Fibroblast of lung (primary cell): ENCODE data around the gene NUP214. TPM values are rescaled to one million over a fixed set of nuclear protein-coding genes. Genes with fewer than 3 reads are reported as not detected.
"Not testable (repeated sequence)": the region's sequence is repeated elsewhere in the genome, so short reads cannot be mapped to it uniquely, and the experiment has no call there.

Experiments used
- DNase-seq, 2 donors: peaks; one replicate each; pipeline versions ENCODE4 v3.0.0 to v3.0.0-alpha.2; 2010; ENCODE audit warnings: low read depth in 2 of 2
- H2AFZ ChIP-seq: 2 replicates; pipeline ENCODE4 v1.5.1; 2012; ENCODE audit warnings: low read length, control low read depth, inconsistent platforms
- H3K27ac ChIP-seq: 2 replicates; pipeline ENCODE4 v1.5.1; 2011; ENCODE audit warnings: low read length, control low read depth; ENCODE audit not compliant: insufficient read depth
- H3K27me3 ChIP-seq: 2 replicates; pipeline ENCODE4 v1.5.1; 2011; ENCODE audit warnings: mild to moderate bottlenecking, low read length; ENCODE audit not compliant: control insufficient read depth, insufficient read depth
- H3K36me3 ChIP-seq: 2 replicates; pipeline ENCODE4 v1.5.1; 2011; ENCODE audit warnings: low read length; ENCODE audit not compliant: control insufficient read depth, insufficient read depth
- H3K4me1 ChIP-seq: 2 replicates; pipeline ENCODE4 v1.5.1; 2011; ENCODE audit warnings: low read length; ENCODE audit not compliant: control insufficient read depth, insufficient read depth; ENCODE audit errors: extremely low read depth
- H3K4me2 ChIP-seq: 2 replicates; pipeline ENCODE4 v1.5.1; 2011; ENCODE audit warnings: low read length, control low read depth; ENCODE audit not compliant: insufficient read depth; ENCODE audit errors: extremely low read depth
- H3K4me3 ChIP-seq, 4 experiments: fragments of 200-600 bp in 1 of 4; sonication (generic) in 1 of 4; replicated peaks in 1 of 4; 2 replicates each; pipeline ENCODE4 v1.5.1; 2011 to 2016; ENCODE audit warnings: low read length in 4 of 4, low read depth in 3 of 4, mild to moderate bottlenecking in 3 of 4, control low read depth in 2 of 4, inconsistent platforms in 1 of 4, mixed read lengths in 1 of 4; ENCODE audit not compliant: insufficient read depth in 1 of 4; ENCODE audit errors: control extremely low read depth in 1 of 4
- H3K79me2 ChIP-seq: 2 replicates; pipeline ENCODE4 v1.5.1; 2012; ENCODE audit warnings: mild to moderate bottlenecking, low read length, inconsistent platforms; ENCODE audit not compliant: control insufficient read depth, insufficient read depth
- H3K9ac ChIP-seq: 2 replicates; pipeline ENCODE4 v1.5.1; 2011; ENCODE audit warnings: mild to moderate bottlenecking, low read length, control low read depth; ENCODE audit not compliant: insufficient read depth
- H3K9me3 ChIP-seq: 2 replicates; pipeline ENCODE4 v1.5.1; 2012; ENCODE audit warnings: low read depth, low read length; ENCODE audit not compliant: control insufficient read depth, insufficient read depth
- H4K20me1 ChIP-seq: 2 replicates; pipeline ENCODE4 v1.5.1; 2011; ENCODE audit warnings: low read length; ENCODE audit not compliant: control insufficient read depth, insufficient read depth; ENCODE audit errors: extremely low read depth
- EZH2 ChIP-seq: IDR thresholded peaks from 2 replicates; pipeline ENCODE4 v1.5.1; 2012; ENCODE audit warnings: low read length, control low read depth, mild to moderate bottlenecking; ENCODE audit errors: missing control alignments
- polyA plus RNA-seq, 2 donors: library from polyadenylated mRNA; depleted of rRNA in 1 of 2; stranded (reverse) in 1 of 2; unstranded in 1 of 2; fragments of >200 nt; gene quantifications; 2 replicates each; pipeline ENCODE4 v1.2.1, GENCODE V29; 2011 to 2012; ENCODE audit warnings: missing spikeins in 1 of 2
- total RNA-seq: library from RNA; depleted of rRNA; stranded (reverse); fragments of >200 nt; gene quantifications from 2 replicates; pipeline ENCODE4 v1.2.1, GENCODE V29; 2014
- TF ChIP-seq, protein P1 (sequence below), 2 donors: IDR thresholded peaks in 1 of 2; conservative IDR thresholded peaks in 1 of 2; 1 replicate in 1 of 2; 2 replicates in 1 of 2; pipeline ENCODE4 v1.5.1; 2011 to 2012; ENCODE audit warnings: low read length in 2 of 2, control low read depth in 1 of 2, inconsistent platforms in 1 of 2, low read depth in 1 of 2, mild to moderate bottlenecking in 1 of 2

Gene NUP214
- total and polyA plus RNA-seq, 2 donors (not counting 1 experiment from before 2014, with no cell fraction given): 5.0 to 12.2 TPM

GRCh38 chr9:131260751-131261452, 135.5 kb downstream of the NUP214 start:
- H3K9ac ChIP-seq: no peak overlapping the region
- no peak overlapping the region for H3K4me3 ChIP-seq
- H3K4me1 ChIP-seq: peaks cover 9% of the 10 kb centered on the region
- H3K36me3 ChIP-seq: no peaks in the 10 kb centered on the region
- no peaks in the 10 kb centered on the region for H4K20me1 ChIP-seq
- H3K4me2 ChIP-seq: no peak overlapping the region
- DNase-seq: no peak
- TF ChIP-seq, protein P1, sequence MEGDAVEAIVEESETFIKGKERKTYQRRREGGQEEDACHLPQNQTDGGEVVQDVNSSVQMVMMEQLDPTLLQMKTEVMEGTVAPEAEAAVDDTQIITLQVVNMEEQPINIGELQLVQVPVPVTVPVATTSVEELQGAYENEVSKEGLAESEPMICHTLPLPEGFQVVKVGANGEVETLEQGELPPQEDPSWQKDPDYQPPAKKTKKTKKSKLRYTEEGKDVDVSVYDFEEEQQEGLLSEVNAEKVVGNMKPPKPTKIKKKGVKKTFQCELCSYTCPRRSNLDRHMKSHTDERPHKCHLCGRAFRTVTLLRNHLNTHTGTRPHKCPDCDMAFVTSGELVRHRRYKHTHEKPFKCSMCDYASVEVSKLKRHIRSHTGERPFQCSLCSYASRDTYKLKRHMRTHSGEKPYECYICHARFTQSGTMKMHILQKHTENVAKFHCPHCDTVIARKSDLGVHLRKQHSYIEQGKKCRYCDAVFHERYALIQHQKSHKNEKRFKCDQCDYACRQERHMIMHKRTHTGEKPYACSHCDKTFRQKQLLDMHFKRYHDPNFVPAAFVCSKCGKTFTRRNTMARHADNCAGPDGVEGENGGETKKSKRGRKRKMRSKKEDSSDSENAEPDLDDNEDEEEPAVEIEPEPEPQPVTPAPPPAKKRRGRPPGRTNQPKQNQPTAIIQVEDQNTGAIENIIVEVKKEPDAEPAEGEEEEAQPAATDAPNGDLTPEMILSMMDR (conservative IDR thresholded peaks at IDR 0.05 in 1 of 2, IDR thresholded peaks at IDR 0.05 in 1 of 2; ENCODE audit: low read depth in 1 of 2, low read length in 2 of 2): no peak
- TF ChIP-seq EZH2: no peak
- no peaks in the 10 kb centered on the region for H3K79me2 ChIP-seq
- no peaks in the 10 kb centered on the region for H3K27me3 ChIP-seq
- no peak overlapping the region for H3K27ac ChIP-seq
- H2AFZ ChIP-seq: no peak overlapping the region
- no peaks in the 10 kb centered on the region for H3K9me3 ChIP-seq

GRCh38 chr9:131262327-131263032, 137.1 kb downstream of the NUP214 start:
- no peak for TF ChIP-seq EZH2
- TF ChIP-seq, protein P1 (conservative IDR thresholded peaks at IDR 0.05 in 1 of 2, IDR thresholded peaks at IDR 0.05 in 1 of 2; ENCODE audit: low read depth in 1 of 2, low read length in 2 of 2): no peak
- H3K4me3 ChIP-seq: no peak overlapping the region

DNA sequence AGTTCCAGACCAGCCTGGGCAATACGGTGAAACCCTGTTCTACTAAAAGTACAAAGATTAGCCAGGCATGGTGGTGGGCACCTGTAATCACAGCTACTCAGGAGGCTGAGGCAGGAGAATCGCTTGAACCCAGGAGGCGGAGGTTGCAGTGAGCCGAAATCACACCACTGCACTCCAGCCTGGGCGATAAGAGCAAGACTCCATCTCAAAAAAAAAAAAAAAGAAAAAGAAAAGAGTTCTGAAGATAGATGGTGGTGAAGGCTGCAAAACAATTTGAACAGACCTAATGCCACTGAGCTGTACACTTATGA, 137.6 kb downstream of the NUP214 start:
- H3K36me3 ChIP-seq, DNase-seq, H3K9me3 ChIP-seq, H3K27ac ChIP-seq, H4K20me1 ChIP-seq, H2AFZ ChIP-seq, H3K27me3 ChIP-seq, H3K4me3 ChIP-seq, H3K4me1 ChIP-seq, H3K9ac ChIP-seq, H3K79me2 ChIP-seq, H3K4me2 ChIP-seq: not testable (repeated sequence)

More at GRCh38 chr9:131262327-131263032, 137.1 kb downstream of the NUP214 start:
- Histone ChIP-seq H3K27me3 (no peaks in the 10 kb centered on the region), H3K4me2 (no peak overlapping the region), H3K27ac (no peak overlapping the region), H3K9ac (no peak overlapping the region), H3K9me3 (no peaks in the 10 kb centered on the region), H3K4me1 (no peaks in the 10 kb centered on the region), H2AFZ (no peak overlapping the region), H3K36me3 (no peaks in the 10 kb centered on the region), H4K20me1 (no peaks in the 10 kb centered on the region), H3K79me2 (no peaks in the 10 kb centered on the region)
- DNase-seq: no peak
